KMS-11 (cell line): ENCODE results near the gene HAGHL.

Experiments
- H2AFZ ChIP-seq: fragments of 200-600 bp; sonication (generic); 2 replicates; pipeline ENCODE4 v1.6.1; 2016; ENCODE audit warnings: antibody characterized with exemption, mixed run types, low read depth
- H3K27ac ChIP-seq: fragments of 200-600 bp; sonication (generic); 2 replicates; pipeline ENCODE4 v1.6.1; 2016; ENCODE audit warnings: mild to moderate bottlenecking, mixed run types
- H3K27me3 ChIP-seq: fragments of 200-600 bp; sonication (generic); 2 replicates; pipeline ENCODE4 v1.6.1; 2017; ENCODE audit warnings: mild to moderate bottlenecking, low read depth, mixed run types, moderate library complexity; ENCODE audit not compliant: insufficient read depth
- H3K36me3 ChIP-seq: fragments of 200-600 bp; sonication (generic); 2 replicates; pipeline ENCODE4 v1.6.1; 2017; ENCODE audit warnings: mild to moderate bottlenecking, mixed run types; ENCODE audit not compliant: insufficient read depth
- H3K4me1 ChIP-seq: fragments of 200-600 bp; sonication (generic); 2 replicates; pipeline ENCODE4 v1.6.1; 2016; ENCODE audit warnings: mild to moderate bottlenecking, low read depth, mixed run types; ENCODE audit not compliant: poor library complexity, severe bottlenecking
- H3K4me2 ChIP-seq: fragments of 200-600 bp; sonication (generic); 2 replicates; pipeline ENCODE4 v1.7.0; 2016; ENCODE audit warnings: mild to moderate bottlenecking, mixed run types
- H3K4me3 ChIP-seq: fragments of 200-600 bp; sonication (generic); IDR thresholded peaks from 2 replicates; pipeline ENCODE4 v1.6.1; 2017; ENCODE audit warnings: low read depth, low read length, mixed read lengths; ENCODE audit not compliant: insufficient read depth
- H3K79me2 ChIP-seq: fragments of 200-600 bp; sonication (generic); 2 replicates; pipeline ENCODE4 v1.6.1; 2016; ENCODE audit warnings: low read depth, mixed run types; ENCODE audit not compliant: insufficient read depth
- H3K9ac ChIP-seq: fragments of 200-600 bp; sonication (generic); 2 replicates; pipeline ENCODE4 v1.6.1; 2016; ENCODE audit warnings: mild to moderate bottlenecking, mixed run types
- H4K20me1 ChIP-seq: fragments of 200-600 bp; sonication (generic); 2 replicates; pipeline ENCODE4 v1.6.1; 2016; ENCODE audit warnings: mild to moderate bottlenecking, mixed run types; ENCODE audit not compliant: insufficient read depth
- CTCF ChIP-seq: fragments of 200-600 bp; sonication (generic); conservative IDR thresholded peaks from 2 replicates; pipeline ENCODE4 v1.6.1; 2017; ENCODE audit warnings: low read depth, mild to moderate bottlenecking, antibody characterized with exemption, low read length, moderate library complexity, mixed read lengths

The HAGHL gene

GRCh38 chr16:726188-726437 lies 793 bp upstream of the HAGHL start:
- Histone ChIP-seq H3K9ac (0 out of 2 replicates have a peak overlapping the region, but pooled peaks have one; percentile 9), H3K4me3 (no peak overlapping the region)

GRCh38 chr16:727291-727977 lies 528 bp downstream of the HAGHL start:
- Histone ChIP-seq H2AFZ (peak overlapping the region; percentile 54), H3K27ac (peak overlapping the region; percentile 55), H3K9ac (peak overlapping the region; percentile 86)

More at GRCh38 chr16:726188-726437, 793 bp upstream of the HAGHL start:
- Histone ChIP-seq H2AFZ (no peak overlapping the region), H3K4me2 (peak overlapping the region; percentile 98), H4K20me1 (no peaks in the 10 kb centered on the region), H3K79me2 (no peaks in the 10 kb centered on the region), H3K4me1 (peaks cover 44% of the 10 kb centered on the region), H3K36me3 (no peaks in the 10 kb centered on the region), H3K27me3 (no peaks in the 10 kb centered on the region), H3K27ac (no peak overlapping the region)
- TF ChIP-seq CTCF = no peak

GRCh38 chr16:728131-728889 lies 1.4 kb downstream of the HAGHL start:
- Histone ChIP-seq H3K4me2 (no peak overlapping the region), H3K27me3 (no peaks in the 10 kb centered on the region), H3K9ac (peak overlapping the region; percentile 86; the same call in 1 of the 2 replicates), H3K4me1 (peaks cover 32% of the 10 kb centered on the region), H3K27ac (no peak overlapping the region), H2AFZ (no peak overlapping the region), H3K79me2 (no peaks in the 10 kb centered on the region), H4K20me1 (no peaks in the 10 kb centered on the region), H3K4me3 (no peak overlapping the region), H3K36me3 (no peaks in the 10 kb centered on the region)
- TF ChIP-seq CTCF = no peak

More at GRCh38 chr16:727291-727977, 528 bp downstream of the HAGHL start:
- Histone ChIP-seq H3K4me1 (peaks cover 34% of the 10 kb centered on the region), H3K4me2 (peak overlapping the region; percentile 92), H3K4me3 (no peak overlapping the region), H3K79me2 (no peaks in the 10 kb centered on the region), H4K20me1 (no peaks in the 10 kb centered on the region), H3K36me3 (no peaks in the 10 kb centered on the region), H3K27me3 (no peaks in the 10 kb centered on the region)
- no peak for TF ChIP-seq CTCF

GRCh38 chr16:728890-729744 lies 2.2 kb downstream of the HAGHL start:
- Histone ChIP-seq H3K27ac (no peak overlapping the region), H3K27me3 (no peaks in the 10 kb centered on the region), H3K4me3 (no peak overlapping the region), H3K9ac (no peak overlapping the region), H2AFZ (no peak overlapping the region), H3K4me1 (peaks cover 32% of the 10 kb centered on the region), H3K79me2 (no peaks in the 10 kb centered on the region), H3K36me3 (no peaks in the 10 kb centered on the region), H3K4me2 (no peak overlapping the region), H4K20me1 (no peaks in the 10 kb centered on the region)
- no peak for TF ChIP-seq CTCF
